HL-60/S4 (cell line): Measurements from ENCODE around the gene GLT8D2.
"Not testable (repeated sequence)": the region's sequence is repeated elsewhere in the genome, so short reads cannot be mapped to it uniquely, and the experiment has no call there.

ENCODE experiments used
- in situ Hi-C: fragments of 300-500 bp; cut with MboI; formaldehyde crosslinking; loops from 2 replicates; pipeline ENCODE4 v1.14.3; 2022; ENCODE audit warnings: low sequenced_read_pairs

GLT8D2 gene

DNA sequence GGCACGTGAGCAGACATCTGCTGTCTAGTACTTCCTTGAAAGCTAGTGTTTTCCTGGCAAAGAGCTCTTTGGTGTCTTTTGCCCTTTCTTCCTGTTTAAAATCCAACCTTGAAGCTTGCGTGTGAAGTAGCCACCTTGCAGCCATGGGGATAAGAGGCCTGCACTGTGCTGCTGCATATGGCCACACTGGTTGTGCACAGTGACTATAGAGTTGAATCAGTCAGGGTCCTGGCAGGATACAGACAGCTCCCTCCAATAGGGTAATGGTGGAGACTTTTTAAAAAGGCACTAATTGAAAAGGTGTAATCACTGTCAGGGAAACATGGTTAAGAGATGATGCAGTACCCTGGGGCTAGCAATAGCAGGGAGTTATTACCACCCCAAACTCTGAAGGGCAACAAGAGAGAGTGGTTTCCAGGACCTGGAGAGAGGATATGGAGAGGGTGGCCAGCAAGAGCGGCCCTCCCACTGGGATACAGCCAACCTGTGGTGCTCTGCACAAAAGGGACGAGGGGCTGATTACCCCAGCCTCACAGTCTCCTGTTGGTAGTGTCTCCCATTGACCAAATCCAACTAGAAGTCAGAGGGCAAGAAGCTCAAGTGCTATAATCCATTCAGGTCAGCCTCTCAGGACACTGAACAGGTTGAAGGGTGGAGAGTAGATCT is 4.8 kb upstream of the GLT8D2 start:
- in situ Hi-C loops = no loop called here

GRCh38 chr12:104050436-104050835 is 449 bp upstream of the GLT8D2 start:
- in situ Hi-C loops = no loop called here

GRCh38 chr12:104049278-104049902 is 597 bp downstream of the GLT8D2 start:
- in situ Hi-C loops = no loop called here

DNA sequence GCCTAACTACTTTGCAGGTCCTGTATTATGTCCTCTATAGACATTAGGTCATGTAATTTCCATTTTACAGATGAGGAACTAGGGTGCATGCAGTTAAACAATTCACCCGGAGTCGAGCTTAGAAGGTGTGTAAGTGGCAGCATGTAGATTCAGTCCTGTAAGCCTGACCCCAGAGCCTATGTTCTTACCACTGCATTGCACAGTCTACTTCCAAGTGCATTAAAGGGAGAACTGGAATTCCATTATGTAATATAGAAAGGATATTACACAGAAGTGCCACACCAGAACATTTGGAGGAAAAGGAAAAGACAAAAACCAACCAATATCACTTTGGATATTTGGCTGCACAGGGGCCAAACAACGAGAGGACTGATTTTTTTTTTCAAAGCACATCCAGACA is 1.2 kb downstream of the GLT8D2 start:
- in situ Hi-C loops = no loop called here

DNA sequence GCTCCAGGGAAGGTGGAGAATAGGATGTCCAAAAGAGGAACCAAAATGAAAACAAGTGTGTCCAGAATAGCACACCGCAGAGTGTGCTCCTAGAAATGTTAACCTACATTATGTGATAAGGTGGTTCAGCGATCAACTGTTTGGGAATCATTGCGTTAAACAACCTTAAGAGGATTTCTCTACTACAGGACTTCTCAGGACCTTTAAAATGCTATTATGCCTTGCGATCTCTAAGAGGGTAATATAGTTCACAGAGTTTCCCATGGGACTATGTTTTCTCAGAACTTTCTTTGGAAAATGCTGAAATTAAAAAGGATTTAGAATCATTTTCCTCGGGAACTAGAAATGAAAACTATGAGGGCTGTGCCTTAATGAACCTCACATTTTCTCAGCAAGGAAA is 1.8 kb downstream of the GLT8D2 start:
- in situ Hi-C loops = no loop called here

- in situ Hi-C loops = no loop called here
Observed at GRCh38 chr12:104046306-104046705, 3.7 kb downstream of the GLT8D2 start.

DNA sequence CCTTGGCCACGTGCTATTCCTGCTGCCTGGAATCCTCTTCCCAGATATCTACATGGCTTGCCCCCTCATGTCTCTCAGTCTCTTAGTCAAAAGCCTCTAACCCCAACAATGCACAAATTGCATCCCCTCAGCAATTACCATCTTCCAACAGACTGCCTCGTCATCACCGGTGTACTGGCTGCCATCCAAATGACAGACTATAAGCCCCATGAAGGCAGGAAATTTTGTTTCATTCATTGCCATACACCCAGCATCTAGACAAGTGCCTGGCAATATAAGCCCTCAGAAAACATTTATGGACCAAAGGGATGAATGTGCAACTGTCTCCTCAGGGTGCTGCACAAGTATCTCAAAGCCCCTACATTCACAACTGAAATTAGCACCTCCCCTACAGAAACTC is 5.8 kb downstream of the GLT8D2 start:
- in situ Hi-C loops = no loop called here

GRCh38 chr12:104042580-104042979 is 7.4 kb downstream of the GLT8D2 start:
- in situ Hi-C loops = no loop called here

GRCh38 chr12:104039769-104040168 is 10.2 kb downstream of the GLT8D2 start:
- in situ Hi-C loops = not testable (repeated sequence)

- in situ Hi-C loops = not testable (repeated sequence)
Observed at GRCh38 chr12:104036143-104036542, 13.8 kb downstream of the GLT8D2 start.

DNA sequence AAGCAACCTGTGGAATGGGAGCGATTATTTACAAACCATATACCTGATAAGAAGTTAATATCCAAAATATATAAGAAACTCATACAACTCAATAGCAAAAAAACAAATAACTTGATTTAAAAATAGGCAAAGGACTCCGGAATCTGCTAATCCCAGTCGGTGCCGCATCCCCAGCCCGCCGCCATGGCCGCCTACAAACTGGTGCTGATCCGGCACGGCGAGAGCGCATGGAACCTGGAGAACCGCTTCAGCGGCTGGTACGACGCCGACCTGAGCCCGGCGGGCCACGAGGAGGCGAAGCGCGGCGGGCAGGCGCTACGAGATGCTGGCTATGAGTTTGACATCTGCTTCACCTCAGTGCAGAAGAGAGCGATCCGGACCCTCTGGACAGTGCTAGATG is 19.4 kb downstream of the GLT8D2 start:
- in situ Hi-C loops = not testable (repeated sequence)

GRCh38 chr12:104026841-104027599 is 23.0 kb downstream of the GLT8D2 start:
- in situ Hi-C loops = no loop called here

- in situ Hi-C loops = no loop called here
Observed at GRCh38 chr12:104025771-104026170, 24.2 kb downstream of the GLT8D2 start.

GRCh38 chr12:104024348-104024747 is 25.6 kb downstream of the GLT8D2 start:
- in situ Hi-C loops = no loop called here

- in situ Hi-C loops = no loop called here
Observed at GRCh38 chr12:104023710-104024109, 26.3 kb downstream of the GLT8D2 start.

- in situ Hi-C loops = no loop called here
Observed at GRCh38 chr12:104022786-104023185, 27.2 kb downstream of the GLT8D2 start.

DNA sequence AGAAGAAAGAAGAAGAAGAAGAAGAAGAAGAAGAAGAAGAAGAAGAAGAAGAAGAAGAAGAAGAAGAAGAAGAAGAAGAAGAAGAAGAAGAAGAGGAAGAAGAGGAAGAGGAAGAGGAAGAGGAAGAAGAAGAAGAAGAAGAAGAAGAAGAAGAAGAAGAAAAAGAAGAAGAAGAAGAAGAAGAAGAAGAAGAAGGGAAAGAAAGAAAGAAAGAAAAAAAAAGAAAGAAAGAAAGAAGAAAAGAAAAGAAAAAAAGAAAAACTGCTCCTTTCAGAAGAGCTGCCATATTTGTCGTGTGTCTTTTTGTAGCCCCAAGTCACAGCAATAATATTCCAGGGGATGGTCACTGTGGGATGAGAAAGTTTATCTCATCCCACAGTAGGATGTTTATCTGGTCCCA is 28.1 kb downstream of the GLT8D2 start:
- in situ Hi-C loops = not testable (repeated sequence)

- in situ Hi-C loops = no loop called here
Observed at GRCh38 chr12:104012331-104012730, 37.7 kb downstream of the GLT8D2 start.

DNA sequence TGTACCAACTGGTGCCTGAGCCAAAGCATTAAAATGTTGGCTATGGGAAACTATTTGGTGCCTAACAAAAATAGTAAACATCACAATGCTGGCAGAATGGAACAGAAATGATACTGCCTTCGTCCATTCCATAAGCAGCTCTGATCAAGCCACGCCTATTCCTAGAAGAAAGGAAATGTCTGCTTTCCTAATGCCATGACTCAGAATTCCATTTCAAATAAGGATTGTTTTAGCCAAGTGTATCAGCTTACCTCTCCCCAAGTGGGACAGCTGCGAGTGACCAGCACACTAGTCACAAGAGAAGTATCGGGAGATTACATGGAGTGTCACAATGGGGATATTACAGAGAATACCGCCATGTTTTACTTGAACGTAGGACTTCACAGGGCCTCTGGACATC is 38.7 kb downstream of the GLT8D2 start:
- in situ Hi-C loops = no loop called here

DNA sequence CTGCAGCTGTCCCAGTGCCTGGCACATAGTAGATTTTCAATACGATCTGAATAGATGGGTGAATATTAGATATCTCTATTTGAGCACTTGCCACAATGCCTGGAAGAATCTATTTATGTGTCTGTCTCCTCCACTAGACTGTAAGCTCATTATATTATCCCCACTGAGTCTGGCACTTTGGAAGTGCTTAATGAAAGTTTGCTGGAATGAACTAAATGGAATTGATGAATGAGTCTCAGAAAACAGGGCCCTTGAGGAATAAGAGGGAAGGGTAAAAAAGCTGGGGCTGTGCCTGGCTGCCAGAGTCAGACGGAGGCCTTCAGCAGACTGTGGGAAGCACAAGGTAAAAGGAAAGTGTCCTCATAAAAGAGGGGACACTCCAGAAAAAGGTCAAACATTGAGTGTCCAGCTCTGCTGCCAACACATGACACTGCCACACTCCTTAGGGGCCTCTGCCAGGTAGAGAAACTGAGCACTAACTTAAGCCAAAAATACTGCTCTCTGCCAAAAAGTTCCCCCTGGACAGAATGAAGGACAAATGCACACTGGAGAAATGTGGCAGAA is 39.3 kb downstream of the GLT8D2 start:
- in situ Hi-C loops = no loop called here

GRCh38 chr12:104010121-104010520 is 39.9 kb downstream of the GLT8D2 start:
- in situ Hi-C loops = no loop called here

GRCh38 chr12:104006929-104007328 is 43.1 kb downstream of the GLT8D2 start:
- in situ Hi-C loops = no loop called here
